Skeletal muscle tissue (tissue), 4 donors: ENCODE results near the gene DOLK. TPM values are rescaled to one million over a fixed set of nuclear protein-coding genes. Genes with fewer than 3 reads are reported as not detected.

ENCODE experiments used
- H3K27ac ChIP-seq: one replicate; pipeline ENCODE4 v1.7.0; 2013; ENCODE audit warnings: mild to moderate bottlenecking, low read depth, low read length, inconsistent platforms
- H3K27me3 ChIP-seq, 3 donors: one replicate each; pipeline ENCODE4 v1.7.0; 2013; ENCODE audit warnings: low read length in 3 of 3; ENCODE audit not compliant: control insufficient read depth in 3 of 3, insufficient read depth in 3 of 3
- H3K36me3 ChIP-seq, 3 donors: one replicate each; pipeline ENCODE4 v1.7.0; 2013; ENCODE audit warnings: low read length in 3 of 3; ENCODE audit not compliant: control insufficient read depth in 3 of 3, insufficient read depth in 3 of 3
- H3K4me1 ChIP-seq, 3 donors: one replicate each; pipeline ENCODE4 v1.7.0; 2013; ENCODE audit warnings: low read length in 3 of 3, mild to moderate bottlenecking in 3 of 3; ENCODE audit not compliant: control insufficient read depth in 3 of 3, insufficient read depth in 3 of 3
- H3K4me3 ChIP-seq, 3 donors: one replicate each; pipeline ENCODE4 v1.7.0; 2013; ENCODE audit warnings: low read length in 3 of 3
- H3K9ac ChIP-seq, 3 donors: one replicate each; pipeline ENCODE4 v1.7.0; 2013; ENCODE audit warnings: low read length in 3 of 3, mild to moderate bottlenecking in 3 of 3, moderate library complexity in 2 of 3, low read depth in 1 of 3
- H3K9me3 ChIP-seq, 3 donors: one replicate each; pipeline ENCODE4 v1.7.0; 2013; ENCODE audit warnings: low read length in 3 of 3; ENCODE audit not compliant: control insufficient read depth in 3 of 3
- total RNA-seq: library from RNA; depleted of rRNA; stranded (reverse); fragments of >200 nt; gene quantifications from one replicate; pipeline ENCODE4 v1.2.3, GENCODE V29; 2014
- donor health status: Osteomylitis.

The DOLK gene
- total RNA-seq, 1 donor from 2014 or later = 11.5 TPM

GRCh38 chr9:128936171-128936865, 11.1 kb downstream of the DOLK start:
- Histone ChIP-seq H3K27me3 (no peaks in the 10 kb centered on the region), H3K4me3 (no peak overlapping the region), H3K27ac (no peak overlapping the region), H3K9me3 (no peaks in the 10 kb centered on the region), H3K4me1 (peaks cover 6 to 12% (median 11%) of the 10 kb centered on the region in 3 donors), H3K36me3 (peaks cover 3 to 11% (median 3%) of the 10 kb centered on the region in 3 donors), H3K9ac (peak overlapping the region in 1 of 3 donors; percentile 25)

GRCh38 chr9:128933731-128934130, 13.7 kb downstream of the DOLK start:
- peaks cover 0 to 9% (median 3%) of the 10 kb centered on the region in 3 donors for H3K36me3 ChIP-seq
- H3K9ac ChIP-seq = peak overlapping the region in 1 of 3 donors; percentile 5
- H3K4me1 ChIP-seq = no peaks in the 10 kb centered on the region
- no peaks in the 10 kb centered on the region for H3K27me3 ChIP-seq
- no peak overlapping the region for H3K27ac ChIP-seq
- H3K4me3 ChIP-seq = no peak overlapping the region
- H3K9me3 ChIP-seq = no peaks in the 10 kb centered on the region

GRCh38 chr9:128929560-128929959, 17.8 kb downstream of the DOLK start:
- peaks cover 0 to 5% (median 4%) of the 10 kb centered on the region in 3 donors for H3K4me1 ChIP-seq
- H3K9me3 ChIP-seq = no peaks in the 10 kb centered on the region
- no peak overlapping the region for H3K9ac ChIP-seq
- no peak overlapping the region for H3K4me3 ChIP-seq
- H3K27ac ChIP-seq = no peak overlapping the region
- no peaks in the 10 kb centered on the region for H3K27me3 ChIP-seq
- H3K36me3 ChIP-seq = peaks cover 0 to 9% (median 2%) of the 10 kb centered on the region in 3 donors

GRCh38 chr9:128928624-128929023, 18.8 kb downstream of the DOLK start:
- Histone ChIP-seq H3K4me1 (peaks cover 0 to 5% (median 4%) of the 10 kb centered on the region in 3 donors), H3K27me3 (no peaks in the 10 kb centered on the region), H3K4me3 (no peak overlapping the region), H3K27ac (no peak overlapping the region), H3K36me3 (peaks cover 0 to 8% (median 2%) of the 10 kb centered on the region in 3 donors), H3K9ac (no peak overlapping the region), H3K9me3 (no peaks in the 10 kb centered on the region)

GRCh38 chr9:128927731-128928411, 19.5 kb downstream of the DOLK start:
- peak overlapping the region in 1 of 3 donors; percentile 24 for H3K9ac ChIP-seq
- H3K36me3 ChIP-seq = peaks cover 0 to 4% (median 2%) of the 10 kb centered on the region in 3 donors
- peaks cover 0 to 5% (median 4%) of the 10 kb centered on the region in 3 donors for H3K4me1 ChIP-seq

GRCh38 chr9:128923493-128923883, 23.9 kb downstream of the DOLK start:
- no peak overlapping the region for H3K27ac ChIP-seq
- H3K4me3 ChIP-seq = no peak overlapping the region
- H3K4me1 ChIP-seq = peaks cover 18 to 22% (median 18%) of the 10 kb centered on the region in 3 donors
- H3K9ac ChIP-seq = no peak overlapping the region
- no peaks in the 10 kb centered on the region for H3K27me3 ChIP-seq
- peaks cover 2 to 6% (median 5%) of the 10 kb centered on the region in 3 donors for H3K36me3 ChIP-seq
- H3K9me3 ChIP-seq = no peaks in the 10 kb centered on the region

More at GRCh38 chr9:128927731-128928411, 19.5 kb downstream of the DOLK start:
- no peaks in the 10 kb centered on the region for H3K27me3 ChIP-seq
- no peak overlapping the region for H3K4me3 ChIP-seq
- no peaks in the 10 kb centered on the region for H3K9me3 ChIP-seq
- no peak overlapping the region for H3K27ac ChIP-seq

- Histone ChIP-seq H3K9ac (peak overlapping the region; percentile 68 to 86 (median 85)), H3K27me3 (no peaks in the 10 kb centered on the region)
Observed at GRCh38 chr9:128921881-128922763, 25.3 kb downstream of the DOLK start.

GRCh38 chr9:128920381-128921058, 26.9 kb downstream of the DOLK start, which contains the start of gene PHYHD1:
Gene PHYHD1 (plus strand): TSS chr9:128920982. CDS start chr9:128922324, 1,342 bp downstream.
- Histone ChIP-seq H3K27me3 (no peaks in the 10 kb centered on the region), H3K4me3 (peak within 1 kb of the TSS; percentile 57 to 77 (median 67)), H3K27ac (peak within 1 kb of the TSS; percentile 67), H3K4me1 (peaks cover 33 to 39% (median 35%) of the 10 kb centered on the region in 3 donors), H3K36me3 (peaks cover 6 to 13% (median 12%) of the 10 kb centered on the region in 3 donors), H3K9ac (peak within 1 kb of the TSS; percentile 68 to 86 (median 85)), H3K9me3 (no peaks in the 10 kb centered on the region)

More at GRCh38 chr9:128921881-128922763, 25.3 kb downstream of the DOLK start:
- Histone ChIP-seq H3K4me1 (peaks cover 19 to 24% (median 23%) of the 10 kb centered on the region in 3 donors), H3K36me3 (peaks cover 5 to 10% (median 9%) of the 10 kb centered on the region in 3 donors), H3K9me3 (no peaks in the 10 kb centered on the region), H3K4me3 (peak overlapping the region; percentile 57 to 77 (median 67)), H3K27ac (peak overlapping the region; percentile 67)
